Vagina (tissue), 2 donors: ENCODE measurements around the gene FLNB. TPM values are rescaled to one million over a fixed set of nuclear protein-coding genes. Genes with fewer than 3 reads are reported as not detected.

ENCODE experiments used
- DNase-seq, 2 donors: peaks; one replicate each; pipeline ENCODE4 v3.0.0-alpha.2; 2017; ENCODE audit errors: extremely low spot score in 2 of 2
- H3K27ac ChIP-seq: fragments of 200-600 bp; sonication (generic); one replicate; pipeline ENCODE4 v1.5.1; 2019
- H3K27me3 ChIP-seq: fragments of 200-600 bp; sonication (generic); one replicate; pipeline ENCODE4 v1.5.1; 2019
- H3K36me3 ChIP-seq, 2 donors: fragments of 200-600 bp; sonication (generic); one replicate each; pipeline ENCODE4 v1.5.1; 2017 to 2019
- H3K4me1 ChIP-seq: fragments of 200-600 bp; sonication (generic); one replicate; pipeline ENCODE4 v1.5.1; 2019
- H3K4me3 ChIP-seq, 2 donors: fragments of 200-600 bp; sonication (generic); 1 replicate in 1 of 2; 2 replicates in 1 of 2; pipeline ENCODE4 v1.5.1; 2016 to 2019
- H3K9me3 ChIP-seq: fragments of 200-600 bp; sonication (generic); one replicate; pipeline ENCODE4 v1.5.1; 2019
- CTCF ChIP-seq, 3 experiments: fragments of 450-650 bp in 2 of 3; fragments of 200-600 bp in 1 of 3; sonication (generic) in 1 of 3; IDR thresholded peaks; one replicate each; pipeline ENCODE4 v1.5.1; 2017 to 2019; ENCODE audit warnings: antibody characterized with exemption in 3 of 3, mild to moderate bottlenecking in 2 of 3, moderate library complexity in 2 of 3
- POLR2A ChIP-seq, 2 donors: fragments of 450-650 bp; IDR thresholded peaks; one replicate each; pipeline ENCODE4 v1.6.1; 2017; ENCODE audit warnings: antibody characterized with exemption in 2 of 2, mild to moderate bottlenecking in 2 of 2, moderate library complexity in 2 of 2
- POLR2AphosphoS5 ChIP-seq, 2 donors: sonication (generic); formaldehyde crosslinking; IDR thresholded peaks; one replicate each; pipeline ENCODE4 v1.9.0; 2017; ENCODE audit warnings: antibody characterized with exemption in 2 of 2, mild to moderate bottlenecking in 2 of 2, low read depth in 1 of 2; ENCODE audit not compliant: insufficient read depth in 1 of 2
- intact Hi-C: fragments of 100-400 bp; cut with DNase I; formaldehyde crosslinking; loops from one replicate; pipeline ENCODE4 v1.15.1; 2023
- total RNA-seq: library from RNA; depleted of rRNA; stranded (reverse); fragments of >200 nt; gene quantifications from one replicate; pipeline ENCODE4 v1.2.3, GENCODE V29; 2016

The FLNB gene
- total RNA-seq, 1 donor from 2014 or later, result 147 TPM

GRCh38 chr3:58013973-58014649, 5.9 kb downstream of the FLNB start:
- intact Hi-C loops, result no loop called here
- H3K4me1 ChIP-seq, result peaks cover 77% of the 10 kb centered on the region

GRCh38 chr3:58015520-58015915, 7.3 kb downstream of the FLNB start:
- TF ChIP-seq CTCF (IDR thresholded peaks at IDR 0.05) (no peak), POLR2AphosphoS5 (IDR thresholded peaks at IDR 0.05; ENCODE audit: insufficient read depth in 1 of 2, low read depth in 1 of 2) (no peak), POLR2A (IDR thresholded peaks at IDR 0.05) (no peak)
- Histone ChIP-seq H3K9me3 (no peaks in the 10 kb centered on the region), H3K4me1 (peaks cover 77% of the 10 kb centered on the region), H3K27me3 (no peaks in the 10 kb centered on the region), H3K4me3 (no peak overlapping the region), H3K36me3 (no peaks in the 10 kb centered on the region), H3K27ac (no peak overlapping the region)
- intact Hi-C loops, result no loop called here
- DNase-seq, result no peak

More at GRCh38 chr3:58013973-58014649, 5.9 kb downstream of the FLNB start:
- TF ChIP-seq POLR2AphosphoS5 (IDR thresholded peaks at IDR 0.05; ENCODE audit: insufficient read depth in 1 of 2, low read depth in 1 of 2) (peak in 1 of 2 donors; percentile 65), CTCF (IDR thresholded peaks at IDR 0.05) (no peak), POLR2A (IDR thresholded peaks at IDR 0.05) (no peak)
- Histone ChIP-seq H3K36me3 (no peaks in the 10 kb centered on the region), H3K4me3 (no peak overlapping the region), H3K27ac (peak overlapping the region; percentile 41), H3K9me3 (no peaks in the 10 kb centered on the region), H3K27me3 (no peaks in the 10 kb centered on the region)
- no peak for DNase-seq

GRCh38 chr3:58016710-58017109, 8.5 kb downstream of the FLNB start:
- peaks cover 77% of the 10 kb centered on the region for H3K4me1 ChIP-seq
- H3K9me3 ChIP-seq, result no peaks in the 10 kb centered on the region
- no peak for DNase-seq
- no peak overlapping the region for H3K27ac ChIP-seq
- TF ChIP-seq POLR2AphosphoS5 (IDR thresholded peaks at IDR 0.05; ENCODE audit: insufficient read depth in 1 of 2, low read depth in 1 of 2), result no peak
- TF ChIP-seq POLR2A (IDR thresholded peaks at IDR 0.05), result no peak
- no peak for TF ChIP-seq CTCF (IDR thresholded peaks at IDR 0.05)
- no peak overlapping the region for H3K4me3 ChIP-seq
- H3K36me3 ChIP-seq, result no peaks in the 10 kb centered on the region
- intact Hi-C loops, result no loop called here
- no peaks in the 10 kb centered on the region for H3K27me3 ChIP-seq

GRCh38 chr3:58018892-58019742, 10.9 kb downstream of the FLNB start:
- H3K4me1 ChIP-seq, result peaks cover 77% of the 10 kb centered on the region
- no peak for DNase-seq
- TF ChIP-seq CTCF (IDR thresholded peaks at IDR 0.05), result no peak
- H3K27ac ChIP-seq, result peak overlapping the region; percentile 61
- no peak overlapping the region for H3K4me3 ChIP-seq
- no peaks in the 10 kb centered on the region for H3K27me3 ChIP-seq
- H3K36me3 ChIP-seq, result no peaks in the 10 kb centered on the region
- intact Hi-C loops, result no loop called here
- no peaks in the 10 kb centered on the region for H3K9me3 ChIP-seq

- Histone ChIP-seq H3K27ac (peak overlapping the region; percentile 61), H3K4me1 (peaks cover 78% of the 10 kb centered on the region), H3K36me3 (no peaks in the 10 kb centered on the region), H3K9me3 (no peaks in the 10 kb centered on the region), H3K4me3 (no peak overlapping the region), H3K27me3 (no peaks in the 10 kb centered on the region)
- intact Hi-C loops, result no loop called here
- no peak for DNase-seq
- TF ChIP-seq POLR2A (IDR thresholded peaks at IDR 0.05) (no peak), POLR2AphosphoS5 (IDR thresholded peaks at IDR 0.05; ENCODE audit: insufficient read depth in 1 of 2, low read depth in 1 of 2) (peak in 1 of 2 donors; percentile 10), CTCF (IDR thresholded peaks at IDR 0.05) (no peak)
Measured at GRCh38 chr3:58020783-58021071, 12.5 kb downstream of the FLNB start.
